GM18951 (cell line): Measurements from ENCODE around the gene KIDINS220.

Source experiments
- POLR2A ChIP-seq: IDR thresholded peaks from 4 replicates; pipeline ENCODE4 v1.6.1; 2011; ENCODE audit warnings: mild to moderate bottlenecking; ENCODE audit not compliant: insufficient read length, insufficient read depth; ENCODE audit errors: extremely low read depth
- in situ Hi-C: fragments of 300-500 bp; cut with MboI; formaldehyde crosslinking; loops from one replicate; pipeline ENCODE4 v1.12.0; 2022; ENCODE audit warnings: low sequenced_read_pairs, mixed read lengths, inconsistent platforms; ENCODE audit not compliant: unreplicated experiment

Gene KIDINS220

GRCh38 chr2:8794923-8795825, 42.2 kb downstream of the KIDINS220 start:
- no peak for TF ChIP-seq POLR2A
- in situ Hi-C loops, result no loop called here

- in situ Hi-C loops, result no loop called here
- TF ChIP-seq POLR2A, result no peak
Measured at GRCh38 chr2:8790739-8791162, 46.7 kb downstream of the KIDINS220 start.

- in situ Hi-C loops, result no loop called here
- no peak for TF ChIP-seq POLR2A
Measured at GRCh38 chr2:8786463-8786862, 51.0 kb downstream of the KIDINS220 start.

- in situ Hi-C loops, result no loop called here
- TF ChIP-seq POLR2A, result no peak
Measured at GRCh38 chr2:8779795-8780671, 57.4 kb downstream of the KIDINS220 start.

- in situ Hi-C loops, result no loop called here
- TF ChIP-seq POLR2A, result no peak
Measured at GRCh38 chr2:8774371-8774770, 63.0 kb downstream of the KIDINS220 start.

GRCh38 chr2:8767324-8767723, 70.1 kb downstream of the KIDINS220 start:
- in situ Hi-C loops, result no loop called here

GRCh38 chr2:8761529-8762164, 75.8 kb downstream of the KIDINS220 start:
- in situ Hi-C loops, result no loop called here
- no peak for TF ChIP-seq POLR2A

More at GRCh38 chr2:8767324-8767723, 70.1 kb downstream of the KIDINS220 start:
- no peak for TF ChIP-seq POLR2A

GRCh38 chr2:8756716-8757115, 80.7 kb downstream of the KIDINS220 start:
- in situ Hi-C loops, result no loop called here
- TF ChIP-seq POLR2A, result no peak

GRCh38 chr2:8756230-8756629, 81.2 kb downstream of the KIDINS220 start:
- in situ Hi-C loops, result no loop called here
- no peak for TF ChIP-seq POLR2A

- no peak for TF ChIP-seq POLR2A
- in situ Hi-C loops, result no loop called here
Measured at GRCh38 chr2:8754106-8754776, 83.2 kb downstream of the KIDINS220 start.

GRCh38 chr2:8753609-8754008, 83.8 kb downstream of the KIDINS220 start:
- in situ Hi-C loops, result no loop called here
- TF ChIP-seq POLR2A, result no peak

- no peak for TF ChIP-seq POLR2A
- in situ Hi-C loops, result no loop called here
Measured at GRCh38 chr2:8752385-8752784, 85.0 kb downstream of the KIDINS220 start.
